Neural cell (in vitro differentiated cells): Measurements from ENCODE around the gene NFXL1. TPM values are rescaled to one million over a fixed set of nuclear protein-coding genes. Genes with fewer than 3 reads are reported as not detected.

ENCODE experiments used
- H2AFZ ChIP-seq: fragments of 200-600, 300-800 bp; sonication (generic), shearing (Covaris generic); 2 replicates; pipeline ENCODE4 v1.6.0; 2014; ENCODE audit warnings: low read depth, mild to moderate bottlenecking, antibody characterized with exemption, low read length, moderate library complexity
- H3F3A ChIP-seq: fragments of 200-600 bp; shearing (Covaris generic); 2 replicates; pipeline ENCODE4 v1.6.1; 2016; ENCODE audit warnings: mild to moderate bottlenecking, moderate library complexity, mixed read lengths, antibody characterized with exemption, low read length; ENCODE audit not compliant: insufficient read depth, poor library complexity, severe bottlenecking
- H3K27ac ChIP-seq: fragments of 200-600, 300-800 bp; sonication (generic), shearing (Covaris generic); 2 replicates; pipeline ENCODE4 v1.5.1; 2014; ENCODE audit warnings: mild to moderate bottlenecking, low read length, moderate library complexity
- H3K27me3 ChIP-seq: fragments of 300-800, 200-600 bp; sonication (generic), shearing (Covaris generic); 2 replicates; pipeline ENCODE4 v1.6.0; 2014; ENCODE audit warnings: mild to moderate bottlenecking, low read depth, low read length, moderate library complexity; ENCODE audit not compliant: insufficient read depth
- H3K36me3 ChIP-seq: fragments of 300-800, 200-600 bp; sonication (generic), shearing (Covaris generic); 2 replicates; pipeline ENCODE4 v1.5.1; 2014; ENCODE audit warnings: mild to moderate bottlenecking, antibody characterized with exemption, low read length, moderate library complexity; ENCODE audit not compliant: insufficient read depth
- H3K4me2 ChIP-seq: fragments of 300-800, 200-600 bp; sonication (generic), shearing (Covaris generic); 2 replicates; pipeline ENCODE4 v1.6.0; 2014; ENCODE audit warnings: mild to moderate bottlenecking, low read length
- H3K4me3 ChIP-seq: fragments of 300-800, 200-600 bp; sonication (generic), shearing (Covaris generic); 2 replicates; pipeline ENCODE4 v1.5.1; 2014; ENCODE audit warnings: mild to moderate bottlenecking, low read length, moderate library complexity
- H3K79me2 ChIP-seq: fragments of 200-600 bp; shearing (Covaris generic); replicated peaks from 2 replicates; pipeline ENCODE4 v1.6.0; 2014; ENCODE audit warnings: mild to moderate bottlenecking, low read length, moderate library complexity; ENCODE audit not compliant: insufficient read depth
- H3K9ac ChIP-seq: fragments of 300-800, 200-600 bp; sonication (generic), shearing (Covaris generic); 2 replicates; pipeline ENCODE4 v1.6.1; 2016; ENCODE audit warnings: mild to moderate bottlenecking, low read length, mixed read lengths
- H3K9me2 ChIP-seq: fragments of 200-600 bp; shearing (Covaris generic); 2 replicates; pipeline ENCODE4 v1.6.1; 2016; ENCODE audit warnings: mild to moderate bottlenecking, low read length, mixed read lengths; ENCODE audit not compliant: insufficient read depth
- H3K9me3 ChIP-seq: fragments of 200-600, 300-800 bp; sonication (generic), shearing (Covaris generic); 2 replicates; pipeline ENCODE4 v1.6.1; 2016; ENCODE audit warnings: mild to moderate bottlenecking, mixed run types, low read length, moderate library complexity, mixed read lengths
- H4K20me1 ChIP-seq: fragments of 200-600 bp; shearing (Covaris generic); 2 replicates; pipeline ENCODE4 v1.6.1; 2016; ENCODE audit warnings: mild to moderate bottlenecking, mixed run types; ENCODE audit not compliant: insufficient read depth
- CTCF ChIP-seq: fragments of 450-650 bp; IDR thresholded peaks from 2 replicates; pipeline ENCODE4 v1.5.1; 2014; ENCODE audit warnings: antibody characterized with exemption, mild to moderate bottlenecking, moderate library complexity; ENCODE audit not compliant: poor library complexity, severe bottlenecking
- EP300 ChIP-seq: fragments of 450-650 bp; conservative IDR thresholded peaks from 2 replicates; pipeline ENCODE4 v1.6.1; 2014; ENCODE audit warnings: antibody characterized with exemption, mild to moderate bottlenecking, moderate library complexity; ENCODE audit not compliant: poor library complexity, severe bottlenecking
- EZH2 ChIP-seq: fragments of 200-600, 300-800 bp; shearing (Covaris generic), sonication (generic); IDR thresholded peaks from 2 replicates; pipeline ENCODE4 v1.6.1; 2014; ENCODE audit warnings: antibody characterized with exemption, low read length, borderline replicate concordance, mild to moderate bottlenecking; ENCODE audit not compliant: insufficient read depth, poor library complexity, severe bottlenecking
- MXI1 ChIP-seq: fragments of 450-650 bp; conservative IDR thresholded peaks from 2 replicates; pipeline ENCODE4 v1.6.1; 2014; ENCODE audit warnings: antibody characterized with exemption, mild to moderate bottlenecking; ENCODE audit not compliant: poor library complexity, severe bottlenecking
- POLR2AphosphoS5 ChIP-seq: IDR thresholded peaks from 2 replicates; pipeline ENCODE4 v1.6.1; 2012
- RAD21 ChIP-seq: fragments of 450-650 bp; conservative IDR thresholded peaks from 2 replicates; pipeline ENCODE4 v1.6.1; 2014; ENCODE audit warnings: antibody characterized with exemption, mild to moderate bottlenecking, moderate library complexity
- REST ChIP-seq: IDR thresholded peaks from 2 replicates; pipeline ENCODE4 v1.6.1; 2012; ENCODE audit warnings: borderline replicate concordance
- SMC3 ChIP-seq: fragments of 450-650 bp; conservative IDR thresholded peaks from 2 replicates; pipeline ENCODE4 v1.6.1; 2014; ENCODE audit warnings: antibody characterized with exemption, mild to moderate bottlenecking, moderate library complexity; ENCODE audit not compliant: poor library complexity
- TAF1 ChIP-seq: IDR thresholded peaks from 2 replicates; pipeline ENCODE4 v1.6.1; 2012; ENCODE audit warnings: low read depth
- polyA plus RNA-seq: library from polyadenylated mRNA; depleted of rRNA; stranded (reverse); fragments of >200 nt; gene quantifications from 2 replicates; pipeline ENCODE4 v1.2.3, GENCODE V29; 2014

NFXL1 gene
- polyA plus RNA-seq, 1 donor from 2014 or later, result 15.8 TPM

- TF ChIP-seq RAD21 (no peak), REST (no peak), EP300 (no peak), EZH2 (no peak), POLR2AphosphoS5 (no peak), TAF1 (no peak), CTCF (no peak), MXI1 (no peak), SMC3 (no peak)
- H3K36me3 ChIP-seq, result no peaks in the 10 kb centered on the region
- no peak overlapping the region for H3K4me2 ChIP-seq
- H3K9ac ChIP-seq, result no peak overlapping the region
- H2AFZ ChIP-seq, result no peak overlapping the region
- no peak overlapping the region for H3K27ac ChIP-seq
- H3K79me2 ChIP-seq, result no peaks in the 10 kb centered on the region
- H3F3A ChIP-seq, result no peaks in the 10 kb centered on the region
- H3K27me3 ChIP-seq, result no peaks in the 10 kb centered on the region
- H3K9me3 ChIP-seq, result no peaks in the 10 kb centered on the region
- H3K9me2 ChIP-seq, result no peaks in the 10 kb centered on the region
- no peaks in the 10 kb centered on the region for H4K20me1 ChIP-seq
- H3K4me3 ChIP-seq, result no peak overlapping the region
These were observed 109.8 kb downstream of the NFXL1 start for GRCh38 chr4:47804598-47804997.

- H3K9me3 ChIP-seq, result no peaks in the 10 kb centered on the region
- H3K4me3 ChIP-seq, result no peak overlapping the region
- no peaks in the 10 kb centered on the region for H3K79me2 ChIP-seq
- no peaks in the 10 kb centered on the region for H4K20me1 ChIP-seq
- H3K27ac ChIP-seq, result no peak overlapping the region
- H3K4me2 ChIP-seq, result no peak overlapping the region
- TF ChIP-seq SMC3, result no peak
- no peak for TF ChIP-seq TAF1
- no peak for TF ChIP-seq MXI1
- no peak for TF ChIP-seq REST
- TF ChIP-seq EZH2, result no peak
- H3F3A ChIP-seq, result no peaks in the 10 kb centered on the region
- no peaks in the 10 kb centered on the region for H3K27me3 ChIP-seq
- H3K9ac ChIP-seq, result no peak overlapping the region
- no peaks in the 10 kb centered on the region for H3K9me2 ChIP-seq
- no peaks in the 10 kb centered on the region for H3K36me3 ChIP-seq
- H2AFZ ChIP-seq, result no peak overlapping the region
These were observed 112.8 kb downstream of the NFXL1 start for GRCh38 chr4:47801481-47802002.
